IPS DF 4.7 (cell line): Measurements from ENCODE around the gene MT1F.

Source experiments
- DNase-seq: peaks from one replicate; pipeline ENCODE4 v3.0.0-alpha.2; 2013; ENCODE audit warnings: low spot score; ENCODE audit errors: extremely low read depth

The MT1F gene

GRCh38 chr16:56697456-56698155, 39.8 kb downstream of the MT1F start:
- no peak for DNase-seq

GRCh38 chr16:56700195-56700594, 42.4 kb downstream of the MT1F start:
- no peak for DNase-seq

GRCh38 chr16:56700631-56701030, 42.9 kb downstream of the MT1F start:
- DNase-seq = no peak

GRCh38 chr16:56701534-56701933, 43.8 kb downstream of the MT1F start:
- no peak for DNase-seq

GRCh38 chr16:56702836-56703235, 45.1 kb downstream of the MT1F start:
- no peak for DNase-seq
